Measurements from ENCODE around the gene RIN1.
"Not testable (repeated sequence)": the region's sequence is repeated elsewhere in the genome, so short reads cannot be mapped to it uniquely, and the experiment has no call there.

Gene RIN1, protein sequence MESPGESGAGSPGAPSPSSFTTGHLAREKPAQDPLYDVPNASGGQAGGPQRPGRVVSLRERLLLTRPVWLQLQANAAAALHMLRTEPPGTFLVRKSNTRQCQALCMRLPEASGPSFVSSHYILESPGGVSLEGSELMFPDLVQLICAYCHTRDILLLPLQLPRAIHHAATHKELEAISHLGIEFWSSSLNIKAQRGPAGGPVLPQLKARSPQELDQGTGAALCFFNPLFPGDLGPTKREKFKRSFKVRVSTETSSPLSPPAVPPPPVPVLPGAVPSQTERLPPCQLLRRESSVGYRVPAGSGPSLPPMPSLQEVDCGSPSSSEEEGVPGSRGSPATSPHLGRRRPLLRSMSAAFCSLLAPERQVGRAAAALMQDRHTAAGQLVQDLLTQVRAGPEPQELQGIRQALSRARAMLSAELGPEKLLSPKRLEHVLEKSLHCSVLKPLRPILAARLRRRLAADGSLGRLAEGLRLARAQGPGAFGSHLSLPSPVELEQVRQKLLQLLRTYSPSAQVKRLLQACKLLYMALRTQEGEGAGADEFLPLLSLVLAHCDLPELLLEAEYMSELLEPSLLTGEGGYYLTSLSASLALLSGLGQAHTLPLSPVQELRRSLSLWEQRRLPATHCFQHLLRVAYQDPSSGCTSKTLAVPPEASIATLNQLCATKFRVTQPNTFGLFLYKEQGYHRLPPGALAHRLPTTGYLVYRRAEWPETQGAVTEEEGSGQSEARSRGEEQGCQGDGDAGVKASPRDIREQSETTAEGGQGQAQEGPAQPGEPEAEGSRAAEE

DNA sequence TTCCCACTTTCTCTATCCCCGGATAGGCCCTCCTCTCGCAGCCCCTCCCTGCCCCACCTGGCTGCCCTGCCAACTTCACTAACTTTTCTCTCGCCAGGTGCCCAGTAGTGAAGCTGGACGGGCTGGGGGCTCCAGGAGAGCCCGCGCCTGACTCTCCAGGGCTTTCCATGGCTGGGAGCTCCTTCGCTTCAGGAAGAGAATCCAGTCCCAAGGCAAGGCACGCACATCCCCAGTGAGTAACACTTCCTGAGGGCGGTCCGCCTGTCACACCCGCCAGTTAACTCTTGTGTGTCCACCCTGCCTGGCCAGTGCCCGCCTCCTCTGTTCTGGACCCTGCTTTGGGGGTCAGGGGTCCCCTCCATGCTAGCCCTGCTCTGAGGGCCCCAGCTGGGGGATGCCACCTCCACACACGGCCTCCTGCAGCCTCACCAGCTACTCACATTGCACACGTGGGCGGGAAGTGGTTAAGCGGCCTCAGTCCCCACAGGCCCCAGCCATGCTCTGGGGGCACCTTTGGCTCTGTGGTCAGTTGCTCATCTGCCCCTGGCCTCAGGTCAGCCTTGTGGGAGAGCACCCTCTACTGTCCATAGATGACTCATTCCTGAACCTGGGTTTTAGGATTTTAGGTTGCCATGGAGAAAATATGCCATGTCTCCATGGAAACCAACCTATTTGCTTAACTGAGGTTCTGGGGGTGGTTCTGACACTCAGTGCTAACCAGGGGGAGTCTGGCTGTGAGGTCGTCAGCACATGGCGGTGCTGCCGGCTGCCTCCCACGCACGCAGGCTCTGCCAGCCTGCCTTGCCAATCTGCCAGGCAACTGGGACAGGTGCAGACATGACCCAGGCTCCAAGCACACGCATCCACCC is at the start of gene RIN1:
Gene RIN1, minus strand, starts transcription at position 201 of the 869 bp plus-strand sequence. Its CDS starts 32 bp downstream, at position 169.
- ATAC-seq: peak; percentile 83

DNA sequence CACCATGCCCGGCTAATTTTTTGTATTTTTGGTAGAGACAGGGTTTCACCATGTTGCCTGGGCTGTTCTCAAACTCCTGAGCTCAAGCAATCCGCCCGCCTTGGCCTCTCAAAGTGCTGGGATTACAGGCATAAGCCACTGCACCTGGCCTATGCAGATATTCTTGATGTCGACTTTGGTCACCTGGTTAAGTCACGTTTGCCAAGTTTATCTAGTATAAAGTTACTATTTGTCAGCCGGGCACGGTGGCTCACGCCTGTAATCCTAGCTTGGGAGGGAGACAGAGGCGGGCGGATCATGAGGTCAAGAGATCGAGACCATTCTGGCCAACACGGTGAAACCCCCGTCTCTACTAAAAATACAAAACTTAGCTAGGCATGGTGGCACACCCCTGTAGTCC is 48.1 kb upstream of the RIN1 start:
- ATAC-seq: not testable (repeated sequence)

DNA sequence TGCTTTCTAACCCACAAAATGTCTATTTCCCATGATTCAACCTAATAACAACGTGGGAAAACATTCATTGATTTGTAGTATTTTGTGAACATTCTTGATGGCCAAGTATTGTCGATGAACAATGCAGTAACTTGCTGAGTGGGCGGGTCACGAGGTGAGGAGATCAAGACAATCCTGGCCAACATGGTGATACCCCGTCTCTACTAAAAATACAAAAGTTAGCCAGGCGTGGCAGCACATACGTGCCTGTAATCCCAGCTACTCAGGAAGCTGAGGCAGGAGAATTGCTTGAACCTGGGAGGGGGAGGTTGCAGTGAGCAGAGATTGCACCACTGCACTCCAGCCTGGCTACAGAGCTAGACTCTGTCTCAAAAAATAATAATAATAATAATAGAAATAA is 44.0 kb upstream of the RIN1 start:
- not testable (repeated sequence) for ATAC-seq

DNA sequence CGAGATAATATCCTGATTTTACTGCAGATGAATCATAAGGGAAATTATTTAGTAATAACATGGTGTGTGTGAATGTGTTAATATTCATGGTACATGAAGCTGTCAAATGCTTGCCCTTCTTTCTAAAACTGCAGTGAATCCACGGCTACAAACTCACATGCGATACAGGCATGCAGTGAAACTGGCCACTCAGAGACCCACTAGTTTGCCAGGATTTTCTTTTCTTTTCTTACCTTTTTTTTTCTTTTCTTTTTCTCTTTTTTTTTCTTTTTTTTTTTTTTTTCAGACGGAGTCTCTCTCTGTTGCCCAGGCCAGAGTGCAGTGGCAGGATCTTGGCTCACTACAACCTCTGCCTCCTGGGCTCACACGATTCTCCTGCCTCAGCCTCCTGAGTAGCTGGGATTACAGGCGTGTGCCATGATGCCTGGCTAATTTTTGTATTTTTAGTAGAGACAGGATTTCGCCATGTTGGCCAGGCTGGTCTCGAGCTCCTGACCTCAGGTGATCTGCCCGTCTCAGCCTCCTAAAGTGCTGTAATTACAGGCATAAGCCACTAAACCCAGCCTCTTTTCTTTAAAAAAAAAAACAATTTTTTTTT is 37.6 kb upstream of the RIN1 start:
- ATAC-seq: not testable (repeated sequence)

DNA sequence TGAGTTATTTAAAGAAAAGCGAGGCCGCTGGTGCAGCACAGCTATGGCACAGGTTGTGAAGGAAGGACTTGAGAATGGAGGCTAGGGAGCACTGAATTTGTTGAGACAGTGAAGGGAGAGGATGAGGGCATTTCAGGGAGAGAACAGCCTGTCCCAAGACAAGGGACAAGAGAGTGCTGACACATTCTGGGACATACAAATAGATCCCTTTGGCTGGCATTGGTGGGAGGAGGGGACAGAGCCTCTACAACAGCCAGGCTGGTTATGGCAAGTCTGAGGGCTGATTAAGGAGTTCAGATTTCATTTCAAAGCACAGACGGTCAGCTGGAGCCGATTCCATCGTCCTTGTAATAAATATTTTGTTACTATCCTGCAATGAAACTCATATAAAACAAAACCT is 37.0 kb upstream of the RIN1 start:
- no peak for ATAC-seq

DNA sequence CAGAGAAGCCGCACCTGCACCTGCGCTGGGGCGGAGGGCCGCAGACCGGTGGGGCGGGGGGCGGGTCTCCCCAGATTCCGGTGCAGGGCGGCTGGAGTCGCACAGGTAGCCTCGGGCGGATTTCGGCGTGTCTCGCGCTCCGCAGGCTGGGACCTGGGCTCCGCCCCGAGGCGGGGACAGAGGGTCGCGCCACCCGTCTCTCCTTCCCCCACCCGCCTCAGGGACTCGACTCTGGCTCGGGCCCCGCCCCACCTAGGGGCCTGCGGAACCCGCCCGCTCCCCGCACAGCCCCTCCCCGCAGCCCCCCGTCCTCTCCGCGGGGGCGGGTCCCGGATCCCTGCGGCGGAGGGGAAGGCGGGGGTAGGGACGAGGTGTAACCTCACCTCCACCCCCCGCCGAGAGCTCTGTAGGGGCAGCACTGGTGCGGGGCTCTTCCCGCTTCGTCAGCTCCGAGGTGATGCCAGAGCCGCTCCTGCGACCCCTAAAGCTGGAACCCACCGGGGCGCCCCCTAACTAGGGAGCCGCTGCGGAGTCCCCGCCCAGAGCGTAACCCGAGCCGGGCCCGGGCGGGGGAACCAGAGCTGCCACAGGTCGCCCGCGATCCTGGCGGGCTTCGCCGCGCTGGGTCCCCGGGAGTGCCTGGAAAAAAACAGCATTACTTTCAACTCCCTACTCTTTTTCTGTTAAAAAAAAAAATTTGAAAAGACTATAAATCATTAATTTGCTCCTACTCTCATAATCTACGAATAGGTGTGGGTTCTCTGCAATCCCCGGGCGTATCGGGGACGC is 35.6 kb upstream of the RIN1 start, which contains the start of gene SLC29A2:
Gene SLC29A2, minus strand, starts transcription at position 134 of the 789 bp plus-strand sequence. CDS start 169 bp downstream, outside the sequence.
- peak; percentile 82 to 84 for ATAC-seq

DNA sequence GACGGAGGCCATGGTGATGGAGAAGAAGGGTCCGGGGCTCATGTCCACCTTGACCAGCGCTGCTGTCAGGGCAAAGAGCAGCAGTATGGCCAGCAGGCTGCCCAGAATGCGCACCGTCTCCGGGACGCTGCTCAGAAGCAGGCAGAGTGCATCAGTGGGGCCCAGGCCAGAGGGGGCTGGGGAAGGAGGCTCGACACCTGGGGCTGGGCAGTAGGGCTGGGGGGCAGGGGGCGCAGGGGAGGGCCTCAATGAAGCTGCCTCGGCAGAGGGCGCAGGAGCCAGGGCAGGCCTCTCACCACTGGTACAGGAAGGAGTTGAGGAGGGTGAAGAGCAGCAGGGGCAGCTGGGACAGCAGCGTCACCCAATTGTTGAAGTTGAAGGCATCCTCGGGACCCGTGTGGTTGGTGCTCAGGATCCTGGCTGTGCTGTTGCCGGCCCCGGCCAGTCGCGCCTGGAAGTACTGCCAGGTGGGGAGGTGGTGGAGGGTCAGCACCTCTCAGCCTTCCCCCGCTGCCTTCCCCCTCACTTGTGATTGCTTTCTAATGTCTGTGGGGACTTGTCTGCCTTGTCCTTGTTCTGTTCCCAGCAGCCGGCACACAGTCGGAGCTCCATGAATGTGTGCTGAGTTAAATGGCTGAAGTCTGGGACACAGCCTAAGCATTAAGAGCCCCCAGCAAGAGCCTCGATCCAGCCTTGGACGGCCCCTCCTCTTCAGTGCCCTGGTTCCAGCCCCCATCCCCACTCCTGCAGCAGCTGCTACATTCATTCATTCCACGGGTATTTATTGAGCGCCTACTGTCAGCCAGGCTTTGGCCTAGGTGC is 33.0 kb upstream of the RIN1 start:
- no peak for ATAC-seq

DNA sequence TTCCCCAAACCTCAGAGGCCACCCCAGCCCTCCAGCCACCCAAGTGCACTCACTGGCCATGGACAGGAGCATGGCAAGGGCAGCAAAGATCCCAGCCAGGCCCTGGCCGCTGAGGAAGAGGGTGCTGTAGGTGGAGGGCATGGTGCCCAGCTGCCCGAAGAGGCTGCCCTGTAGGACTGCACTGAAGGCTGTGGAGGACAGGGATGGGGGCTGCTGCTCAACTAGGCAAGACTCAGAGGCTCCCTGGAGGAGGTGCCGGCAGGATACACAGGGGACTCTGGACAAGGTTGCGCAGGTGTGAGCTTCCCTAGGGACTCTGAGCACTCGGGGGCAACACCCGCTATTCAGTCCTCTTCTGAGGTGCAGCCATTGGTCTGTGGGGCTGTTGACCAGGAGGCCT is 32.2 kb upstream of the RIN1 start:
- no peak for ATAC-seq

DNA sequence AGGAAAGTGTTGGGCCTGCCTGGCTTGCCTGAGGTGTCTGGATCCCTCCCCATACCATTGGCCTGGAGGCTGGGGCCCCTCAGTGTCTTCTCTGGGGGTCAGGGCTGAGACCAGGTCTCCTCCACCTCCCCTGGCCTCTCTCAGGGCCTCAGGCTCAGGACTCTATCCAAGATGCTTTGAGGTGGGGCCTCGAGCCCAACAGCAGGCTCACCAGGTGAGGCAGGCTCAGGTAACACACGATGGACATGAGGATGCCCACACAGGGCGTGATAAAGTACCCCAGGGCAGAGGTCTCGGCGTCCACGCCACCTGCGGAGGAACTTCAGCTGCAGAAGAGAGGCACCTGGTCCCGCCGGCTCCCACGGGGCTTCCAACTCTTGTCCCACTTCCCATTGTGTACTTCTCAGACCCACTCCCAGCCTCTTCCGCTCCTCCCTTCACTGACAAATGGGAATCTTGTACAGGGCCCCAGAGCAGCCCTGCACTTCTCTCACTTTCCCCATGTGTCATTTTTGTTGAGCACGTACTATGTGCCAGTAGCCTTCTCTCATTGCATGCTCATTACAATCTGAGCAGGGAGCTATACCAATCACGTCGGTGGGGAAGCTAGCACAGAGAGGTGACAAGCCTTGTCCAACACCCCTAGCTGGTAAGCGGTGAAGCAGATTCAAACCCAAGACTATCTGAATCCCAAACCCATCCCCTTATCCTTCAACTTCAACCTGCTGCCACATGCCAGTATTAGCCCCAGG is 31.5 kb upstream of the RIN1 start:
- no peak for ATAC-seq

DNA sequence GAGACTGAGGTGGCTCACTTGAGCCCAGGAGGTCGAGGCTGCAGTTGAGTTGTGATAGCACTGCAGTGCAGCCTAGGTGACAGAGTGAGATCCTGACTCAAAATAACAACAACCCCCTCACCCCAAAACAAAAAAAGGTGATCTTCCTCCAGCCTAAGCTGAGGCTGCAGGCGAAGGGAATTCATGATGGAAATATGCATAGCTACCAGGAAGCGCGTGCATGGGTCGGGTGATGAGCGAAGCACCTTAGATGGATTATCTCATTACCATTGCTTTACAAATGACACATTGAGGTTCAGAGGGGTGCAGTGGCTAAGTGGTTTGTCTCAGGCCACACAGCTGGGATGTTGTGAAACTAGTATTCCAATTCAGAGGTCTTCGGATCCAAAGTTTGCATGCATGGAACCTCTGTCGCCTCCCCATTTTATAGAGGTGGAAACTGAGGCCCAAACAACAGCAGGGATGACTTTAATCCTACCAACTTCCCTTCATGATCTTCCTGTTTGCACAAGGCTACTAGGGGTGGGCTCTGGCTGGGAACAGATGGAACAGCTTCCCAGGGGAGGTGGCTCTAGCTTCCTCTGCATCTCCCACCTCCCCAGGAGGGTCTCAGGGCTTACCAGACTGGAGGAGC is 30.7 kb upstream of the RIN1 start:
- no peak for ATAC-seq

DNA sequence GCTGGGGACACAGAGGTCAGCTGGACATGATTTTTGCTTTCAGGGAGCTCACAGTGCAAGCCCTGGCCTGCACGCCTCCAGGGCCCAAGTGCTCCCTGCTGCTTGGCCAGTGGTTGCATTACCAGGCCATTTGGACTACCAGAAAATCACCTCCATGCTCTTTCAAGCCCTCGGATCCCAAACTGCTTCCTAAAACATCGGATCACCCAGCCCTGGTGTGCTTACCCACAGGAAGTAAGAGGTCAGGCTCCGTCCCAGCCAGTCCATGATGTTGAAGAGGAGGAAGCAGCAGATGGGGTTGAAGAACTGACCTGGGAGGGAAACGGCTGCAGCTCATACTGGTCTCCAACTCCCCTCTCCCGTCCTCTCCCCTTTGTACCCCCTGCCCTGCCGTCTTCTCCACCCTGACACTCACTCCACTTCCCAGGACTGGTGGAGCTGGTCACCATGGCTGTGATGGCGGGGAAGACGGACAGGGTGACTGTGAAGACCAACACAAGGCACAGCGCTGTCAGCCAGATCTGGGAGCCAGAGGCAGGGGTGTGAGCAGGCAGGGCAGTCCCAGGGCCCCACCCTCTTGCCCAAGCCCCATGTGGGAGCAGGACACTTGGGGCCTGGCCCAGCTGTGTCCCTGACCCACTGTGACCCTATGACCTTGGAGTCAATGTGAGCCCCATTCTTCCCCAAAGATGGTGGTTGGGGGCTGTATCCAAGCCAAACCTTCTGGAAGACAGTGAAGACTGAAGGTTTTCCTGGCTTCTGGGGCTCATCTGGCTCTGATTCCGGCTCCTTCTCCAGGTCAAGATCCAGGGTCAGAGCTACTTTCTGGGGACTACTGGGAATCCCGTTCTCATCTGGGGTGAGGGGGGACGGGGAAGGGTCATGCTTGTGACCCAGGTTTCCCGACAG is 29.7 kb upstream of the RIN1 start:
- ATAC-seq: no peak

DNA sequence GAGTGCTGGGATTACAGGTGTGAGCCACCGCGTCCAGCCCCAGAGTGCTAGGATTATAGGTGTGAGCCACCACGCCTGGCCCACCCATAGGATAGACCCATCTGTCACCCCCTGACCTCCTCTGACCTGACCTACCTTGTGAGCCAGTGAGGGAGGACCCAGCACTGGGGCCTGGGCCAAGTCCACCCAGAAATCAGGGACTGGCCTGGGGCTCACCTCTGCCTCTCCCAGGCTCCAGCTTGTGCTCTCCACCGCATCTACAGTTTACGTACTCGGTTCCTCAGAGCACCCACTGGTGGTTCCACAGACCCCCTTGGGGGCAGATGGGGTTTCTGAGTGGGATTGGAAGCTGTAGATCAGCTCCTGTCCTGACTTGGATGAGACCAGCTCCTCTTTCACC is 28.9 kb upstream of the RIN1 start:
- ATAC-seq: no peak

DNA sequence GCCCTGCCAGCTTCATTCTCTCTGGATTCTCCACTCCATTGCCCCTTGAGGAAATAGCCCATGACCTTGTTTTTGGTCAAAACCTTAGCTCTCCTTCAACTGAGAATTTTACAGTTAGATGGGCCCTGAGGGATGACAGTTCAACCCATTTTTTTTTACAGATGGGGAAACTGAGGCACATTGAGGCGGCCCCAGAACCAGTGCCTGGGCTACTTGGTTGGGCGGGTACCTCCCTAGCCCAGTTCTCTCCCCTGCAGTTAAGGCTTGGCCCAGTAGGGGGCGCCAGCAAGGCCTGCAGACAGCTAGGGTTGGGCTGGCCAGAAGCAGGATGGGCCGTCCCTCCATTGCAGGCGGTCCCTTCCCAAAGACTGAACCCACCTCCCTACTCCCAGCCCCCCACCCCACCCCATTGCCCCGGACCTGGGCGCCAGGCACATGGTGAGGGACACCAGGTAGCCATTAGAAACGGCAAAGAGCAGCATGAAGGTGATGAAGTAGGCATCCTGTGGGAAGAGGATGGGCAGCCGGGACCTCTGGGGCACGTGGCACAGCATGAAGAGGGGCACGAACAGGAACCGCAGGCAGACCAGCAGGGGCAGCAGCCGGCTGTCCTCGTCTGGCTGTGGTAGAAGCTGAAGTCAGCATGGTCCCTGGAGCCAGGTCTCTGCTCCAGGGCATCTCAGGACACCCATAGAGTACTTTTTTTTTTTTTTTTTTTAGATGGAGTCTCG is 27.7 kb upstream of the RIN1 start:
- peak; percentile 57 to 63 for ATAC-seq

DNA sequence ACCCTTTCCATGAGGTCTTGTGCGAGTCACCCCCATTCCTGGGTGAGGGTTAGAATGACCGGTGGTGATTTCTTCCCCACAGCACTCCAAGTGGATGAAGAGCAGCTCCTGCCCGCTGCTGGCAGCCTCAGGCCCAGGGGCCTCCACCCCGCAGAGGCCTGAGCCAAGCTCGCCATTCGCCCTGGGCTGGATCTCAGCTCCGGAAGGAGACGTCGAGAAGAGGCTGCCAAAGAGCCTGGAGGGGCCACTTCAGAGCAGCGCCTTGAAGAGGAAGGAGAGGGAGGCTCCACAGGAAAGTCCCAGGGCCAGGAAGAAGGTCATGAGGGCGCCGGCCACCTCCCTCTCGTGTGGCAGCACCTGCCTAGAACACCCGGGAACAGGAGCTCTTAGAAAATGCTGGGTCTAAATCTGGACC is 27.0 kb upstream of the RIN1 start:
- no peak for ATAC-seq

DNA sequence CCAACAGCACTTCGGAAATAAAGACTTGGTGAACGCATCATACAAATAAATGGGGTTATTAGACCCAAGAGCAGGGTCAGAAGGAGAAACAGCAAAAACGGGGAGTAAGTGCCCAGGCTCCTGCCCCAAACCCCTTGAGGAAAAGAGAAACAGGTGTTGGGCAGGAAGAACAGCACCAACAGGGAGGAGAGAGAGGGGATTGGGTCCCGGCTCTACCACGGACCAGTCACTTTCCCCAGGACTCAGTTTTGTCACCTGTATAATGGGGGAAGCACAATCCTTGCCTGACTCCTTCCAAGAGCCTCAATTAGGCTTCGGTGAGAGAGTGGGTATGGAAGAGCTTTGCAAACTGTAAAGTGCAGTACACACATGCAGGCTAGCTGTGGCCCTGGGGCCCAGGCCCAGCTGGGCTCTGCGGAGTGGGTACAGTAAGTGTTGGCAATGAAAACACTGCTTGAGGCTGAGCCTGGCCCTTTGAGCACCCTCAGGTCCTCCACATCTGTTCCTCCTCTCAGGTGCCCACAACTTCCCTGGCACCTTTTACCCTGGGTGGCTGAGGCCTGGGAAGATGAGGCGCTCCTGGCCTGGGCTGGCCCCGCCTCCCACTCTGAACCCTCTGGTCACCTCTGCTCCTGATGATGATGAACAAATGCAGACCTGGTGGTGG is 26.4 kb upstream of the RIN1 start:
- no peak for ATAC-seq

DNA sequence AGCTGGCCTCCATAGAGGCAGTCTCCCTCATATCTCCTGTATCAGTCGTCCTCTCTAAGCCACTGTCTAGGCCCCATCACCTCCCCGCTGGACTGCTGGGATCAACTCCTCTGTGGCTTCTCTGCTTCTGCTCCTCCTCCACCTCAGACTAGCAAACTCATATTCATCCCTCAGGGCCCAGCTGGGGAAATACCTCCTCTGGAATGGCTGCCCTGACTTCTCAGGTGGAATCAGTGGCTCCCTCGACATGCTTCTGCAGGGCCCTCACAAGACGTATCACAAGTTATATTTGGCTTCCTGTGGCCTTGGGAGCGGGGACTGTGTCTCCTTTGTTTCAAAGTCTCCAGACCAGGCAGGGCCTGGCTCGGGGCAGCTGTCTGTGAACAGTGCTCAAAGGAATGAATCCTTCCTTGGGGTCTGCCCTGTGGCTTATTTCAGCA is 25.3 kb upstream of the RIN1 start:
- ATAC-seq: no peak

All from activated CD4-positive, CD25-positive, alpha-beta regulatory T cell treated with anti-CD3 and anti-CD28 coated beads, Interleukin-2, amount 50 U/mL, for 24 hours (primary cell).